ENCODE data around the gene ADAMTS18. TPM values are rescaled to one million over a fixed set of nuclear protein-coding genes. Genes with fewer than 3 reads are reported as not detected.

The ADAMTS18 gene
- total RNA-seq, 2 experiments from 2014 or later, result not detected

GRCh38 chr16:77298418-77299360, 136.1 kb downstream of the ADAMTS18 start:
- no peak overlapping the region for H3K4me3 ChIP-seq (ENCODE audit: low read depth, low read length, poor library complexity, severe bottlenecking)
- no peak overlapping the region for H3K27ac ChIP-seq (ENCODE audit: low read depth, low read length, poor library complexity, severe bottlenecking)
- no peaks in the 10 kb centered on the region for H4K20me1 ChIP-seq (ENCODE audit: insufficient read depth, low read length)
- no peak overlapping the region for H2AFZ ChIP-seq (ENCODE audit: low read length)
- intact Hi-C loops (cut with micrococcal nuclease; ENCODE audit: unreplicated experiment), result no loop called here
- ChIA-PET POLR2A (interaction anchor here (0.6 kb wide), 1 partner anchor 22 kb away, joined by 4 read pairs; no protein-coding TSS in a partner anchor), CTCF (ENCODE audit: unreplicated experiment) (no interaction called here)
- BruUV-seq (replicated peaks), result no TSS peak
- no peak for DNase-seq (ENCODE audit: low spot score)
- H3K36me3 ChIP-seq (ENCODE audit: insufficient read depth, low read length), result no peaks in the 10 kb centered on the region
- no peaks in the 10 kb centered on the region for H3K9me2 ChIP-seq (ENCODE audit: insufficient read depth, low read length)
- no peaks in the 10 kb centered on the region for H3K9me3 ChIP-seq (ENCODE audit: low read length)
- peaks cover 22% of the 10 kb centered on the region for H3K4me1 ChIP-seq (ENCODE audit: insufficient read depth, low read length, poor library complexity, severe bottlenecking)
- peak overlapping the region; percentile 48 for H3K4me2 ChIP-seq (ENCODE audit: low read length)
- H3K79me2 ChIP-seq (ENCODE audit: insufficient read depth, low read depth, low read length), result no peaks in the 10 kb centered on the region
- TF ChIP-seq CTCF (conservative IDR thresholded peaks at IDR 0.05; ENCODE audit: low read length) (no peak), EZH2phosphoT487 (IDR thresholded peaks at IDR 0.05; ENCODE audit: borderline replicate concordance, low read depth, low read length) (no peak)

GRCh38 chr16:77297996-77298395, 136.8 kb downstream of the ADAMTS18 start:
- Histone ChIP-seq H3K79me2 (ENCODE audit: insufficient read depth, low read depth, low read length) (no peaks in the 10 kb centered on the region), H3K9me2 (ENCODE audit: insufficient read depth, low read length) (no peaks in the 10 kb centered on the region), H3K4me2 (ENCODE audit: low read length) (no peak overlapping the region), H3K4me1 (ENCODE audit: insufficient read depth, low read length, poor library complexity, severe bottlenecking) (peaks cover 22% of the 10 kb centered on the region), H3K27ac (ENCODE audit: low read depth, low read length, poor library complexity, severe bottlenecking) (no peak overlapping the region), H3K9me3 (ENCODE audit: low read length) (no peaks in the 10 kb centered on the region), H3K4me3 (ENCODE audit: low read depth, low read length, poor library complexity, severe bottlenecking) (no peak overlapping the region), H4K20me1 (ENCODE audit: insufficient read depth, low read length) (no peaks in the 10 kb centered on the region), H2AFZ (ENCODE audit: low read length) (no peak overlapping the region), H3K36me3 (ENCODE audit: insufficient read depth, low read length) (no peaks in the 10 kb centered on the region)
- no TSS peak for BruUV-seq (replicated peaks)
- no peak for DNase-seq (ENCODE audit: low spot score)
- POLR2A ChIA-PET, result no interaction called here
- intact Hi-C loops (cut with micrococcal nuclease; ENCODE audit: unreplicated experiment), result no loop called here
- TF ChIP-seq CTCF (conservative IDR thresholded peaks at IDR 0.05; ENCODE audit: low read length), result no peak
- no peak for TF ChIP-seq EZH2phosphoT487 (IDR thresholded peaks at IDR 0.05; ENCODE audit: borderline replicate concordance, low read depth, low read length)
- CTCF ChIA-PET (ENCODE audit: unreplicated experiment), result no interaction called here

GRCh38 chr16:77295896-77296295, 138.9 kb downstream of the ADAMTS18 start:
- no peak for TF ChIP-seq EZH2phosphoT487 (IDR thresholded peaks at IDR 0.05; ENCODE audit: borderline replicate concordance, low read depth, low read length)
- no peak for TF ChIP-seq CTCF (conservative IDR thresholded peaks at IDR 0.05; ENCODE audit: low read length)
- intact Hi-C loops (cut with micrococcal nuclease; ENCODE audit: unreplicated experiment), result no loop called here
- DNase-seq (ENCODE audit: low spot score), result no peak
- Histone ChIP-seq H4K20me1 (ENCODE audit: insufficient read depth, low read length) (no peaks in the 10 kb centered on the region), H3K36me3 (ENCODE audit: insufficient read depth, low read length) (no peaks in the 10 kb centered on the region), H2AFZ (ENCODE audit: low read length) (no peak overlapping the region), H3K79me2 (ENCODE audit: insufficient read depth, low read depth, low read length) (no peaks in the 10 kb centered on the region), H3K4me1 (ENCODE audit: insufficient read depth, low read length, poor library complexity, severe bottlenecking) (peaks cover 22% of the 10 kb centered on the region), H3K9me3 (ENCODE audit: low read length) (no peaks in the 10 kb centered on the region), H3K9me2 (ENCODE audit: insufficient read depth, low read length) (no peaks in the 10 kb centered on the region), H3K4me2 (ENCODE audit: low read length) (no peak overlapping the region), H3K4me3 (ENCODE audit: low read depth, low read length, poor library complexity, severe bottlenecking) (no peak overlapping the region), H3K27ac (ENCODE audit: low read depth, low read length, poor library complexity, severe bottlenecking) (no peak overlapping the region)
- no TSS peak for BruUV-seq (replicated peaks)
- CTCF ChIA-PET (ENCODE audit: unreplicated experiment), result no interaction called here
- POLR2A ChIA-PET, result no interaction called here

All from OCI-LY7 (cell line).